Endometrium (tissue), 2 donors: ENCODE data around the gene ADGRD1.

Experiments
- FAIRE-seq: peaks from 2 replicates; lab custom pipeline; 2012; peaks lifted over from hg19 to GRCh38; lab: Jason Lieb, UNC
- donor health status: control.
- donor health status: control.

ADGRD1 gene

GRCh38 chr12:131162113-131162512, 208.4 kb downstream of the ADGRD1 start:
- FAIRE-seq, result no peak

DNA sequence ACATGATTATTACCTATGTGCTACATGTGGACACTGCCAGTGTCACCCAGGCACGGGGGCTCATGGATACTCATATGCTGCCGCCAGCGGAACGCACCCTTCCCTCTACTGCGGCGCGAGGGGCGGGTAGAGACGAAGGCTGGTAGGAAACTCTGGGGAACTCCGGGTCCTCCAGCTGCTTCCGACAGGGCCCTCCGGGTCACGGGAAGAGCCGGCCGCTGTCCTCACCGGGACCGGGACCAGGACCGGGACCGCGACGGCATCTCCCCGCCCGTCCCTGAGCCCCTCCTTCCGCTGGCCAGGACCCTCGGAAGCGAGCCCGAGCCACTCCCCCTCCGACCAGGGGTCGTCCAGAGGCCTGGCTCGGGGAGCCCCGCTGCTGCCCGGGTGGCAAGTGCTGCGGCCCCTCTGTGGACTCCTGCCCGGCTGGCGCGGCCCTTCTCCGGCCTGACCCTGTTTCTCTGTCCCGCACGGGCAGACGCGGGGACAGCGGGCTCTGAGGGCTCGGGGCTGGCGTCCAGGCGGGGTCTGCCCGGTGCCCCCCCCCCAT, 209.6 kb downstream of the ADGRD1 start:
- FAIRE-seq, result no peak

- FAIRE-seq, result no peak
Measured at GRCh38 chr12:131164096-131164872, 210.6 kb downstream of the ADGRD1 start.

DNA sequence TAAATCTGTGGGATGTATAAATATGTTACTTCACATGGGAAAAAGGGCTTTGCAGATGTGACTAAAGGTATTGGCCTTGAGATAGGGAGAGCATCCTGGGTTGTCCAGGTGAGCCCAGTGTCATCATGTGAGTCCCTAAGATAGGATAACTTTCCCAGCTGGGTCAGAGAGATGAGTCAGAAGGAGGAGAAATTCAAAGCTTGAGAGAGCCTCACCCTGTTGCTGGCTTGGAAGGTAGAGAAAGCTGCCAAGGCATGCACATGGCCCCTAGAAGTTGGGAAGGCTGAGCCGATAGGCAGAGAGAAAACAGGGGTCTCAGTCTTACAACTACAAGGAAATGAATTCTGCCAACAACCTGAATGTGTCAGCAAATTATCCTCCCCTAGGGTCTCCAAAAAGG, 213.0 kb downstream of the ADGRD1 start:
- FAIRE-seq, result no peak

DNA sequence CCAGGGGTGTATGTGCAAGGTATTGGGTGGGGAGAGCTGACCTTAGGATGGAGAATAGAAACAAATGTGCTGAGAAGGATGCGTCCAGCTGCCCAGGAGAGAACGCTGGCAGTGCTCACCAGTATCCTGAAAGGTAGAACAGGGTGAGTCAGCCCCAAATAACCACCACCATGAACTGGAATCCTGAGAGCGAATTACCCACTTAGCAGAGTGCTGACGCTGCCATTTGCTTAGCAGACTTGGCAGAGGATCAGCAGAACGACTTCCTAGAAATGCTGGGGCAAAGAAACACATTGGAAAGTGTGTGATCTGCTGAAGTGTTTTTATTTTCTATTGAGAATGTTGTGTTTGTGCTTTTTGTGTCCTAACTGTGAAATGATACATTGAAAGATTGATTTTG, 213.6 kb downstream of the ADGRD1 start:
- no peak for FAIRE-seq

DNA sequence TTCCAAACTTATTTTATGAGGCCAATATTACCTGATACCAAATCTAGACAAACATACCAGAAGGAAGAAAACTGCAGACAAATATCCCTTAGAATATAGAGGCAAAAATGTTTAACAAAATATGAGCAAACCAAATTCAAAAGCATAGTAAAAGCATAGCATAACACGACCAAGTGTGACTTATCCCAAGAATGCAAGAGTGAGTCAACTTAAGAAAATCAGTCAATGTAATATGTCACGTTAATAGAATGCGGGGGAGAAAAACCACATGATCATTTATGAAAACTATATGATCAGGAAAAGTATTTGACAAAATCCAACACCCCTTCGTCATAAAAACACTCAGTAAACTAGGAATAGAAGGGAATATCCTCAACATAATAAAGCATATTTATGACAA, 217.3 kb downstream of the ADGRD1 start:
- no peak for FAIRE-seq

DNA sequence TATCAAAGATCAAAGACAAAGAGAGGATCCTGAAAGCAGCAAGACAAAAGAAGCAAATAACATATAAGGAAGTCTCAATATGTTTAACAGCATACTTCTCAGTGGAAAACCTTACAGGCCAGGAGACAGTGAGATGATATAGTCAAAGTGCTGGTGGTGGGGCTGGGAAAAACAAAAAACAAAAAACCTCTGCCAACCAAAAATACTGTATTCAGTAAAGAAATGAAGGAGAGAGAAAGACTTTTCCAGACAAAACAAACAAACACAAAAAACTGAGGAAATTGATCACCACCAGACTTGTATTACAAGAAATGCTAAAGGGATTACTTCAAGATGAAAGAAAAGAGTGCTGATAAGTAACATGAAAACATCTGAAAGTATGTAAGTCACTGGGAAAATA, 221.2 kb downstream of the ADGRD1 start:
- no peak for FAIRE-seq

DNA sequence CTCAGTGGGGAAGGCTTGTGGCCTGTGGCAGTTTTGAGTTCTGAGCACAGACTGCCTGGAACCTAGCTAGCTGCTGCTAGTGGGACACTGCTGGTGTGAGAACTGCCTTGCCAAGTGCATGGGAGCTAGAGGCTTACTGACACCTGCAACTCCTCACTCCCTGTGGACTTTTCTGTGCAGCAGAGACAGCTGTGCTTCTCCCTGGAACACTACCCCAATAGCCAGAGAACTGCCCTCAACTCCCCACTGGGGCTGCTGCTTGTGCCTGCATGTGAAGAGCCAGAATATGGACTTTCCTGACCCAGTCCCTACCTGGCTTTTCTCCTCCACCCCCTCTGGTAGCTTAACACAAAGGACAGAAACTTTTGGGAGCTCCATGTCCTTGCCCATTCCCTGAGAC, 222.6 kb downstream of the ADGRD1 start:
- FAIRE-seq, result no peak

GRCh38 chr12:131176926-131177325, 223.2 kb downstream of the ADGRD1 start:
- no peak for FAIRE-seq

- no peak for FAIRE-seq
Measured at GRCh38 chr12:131177599-131177998, 223.9 kb downstream of the ADGRD1 start.

GRCh38 chr12:131187602-131188001, 233.9 kb downstream of the ADGRD1 start:
- no peak for FAIRE-seq

DNA sequence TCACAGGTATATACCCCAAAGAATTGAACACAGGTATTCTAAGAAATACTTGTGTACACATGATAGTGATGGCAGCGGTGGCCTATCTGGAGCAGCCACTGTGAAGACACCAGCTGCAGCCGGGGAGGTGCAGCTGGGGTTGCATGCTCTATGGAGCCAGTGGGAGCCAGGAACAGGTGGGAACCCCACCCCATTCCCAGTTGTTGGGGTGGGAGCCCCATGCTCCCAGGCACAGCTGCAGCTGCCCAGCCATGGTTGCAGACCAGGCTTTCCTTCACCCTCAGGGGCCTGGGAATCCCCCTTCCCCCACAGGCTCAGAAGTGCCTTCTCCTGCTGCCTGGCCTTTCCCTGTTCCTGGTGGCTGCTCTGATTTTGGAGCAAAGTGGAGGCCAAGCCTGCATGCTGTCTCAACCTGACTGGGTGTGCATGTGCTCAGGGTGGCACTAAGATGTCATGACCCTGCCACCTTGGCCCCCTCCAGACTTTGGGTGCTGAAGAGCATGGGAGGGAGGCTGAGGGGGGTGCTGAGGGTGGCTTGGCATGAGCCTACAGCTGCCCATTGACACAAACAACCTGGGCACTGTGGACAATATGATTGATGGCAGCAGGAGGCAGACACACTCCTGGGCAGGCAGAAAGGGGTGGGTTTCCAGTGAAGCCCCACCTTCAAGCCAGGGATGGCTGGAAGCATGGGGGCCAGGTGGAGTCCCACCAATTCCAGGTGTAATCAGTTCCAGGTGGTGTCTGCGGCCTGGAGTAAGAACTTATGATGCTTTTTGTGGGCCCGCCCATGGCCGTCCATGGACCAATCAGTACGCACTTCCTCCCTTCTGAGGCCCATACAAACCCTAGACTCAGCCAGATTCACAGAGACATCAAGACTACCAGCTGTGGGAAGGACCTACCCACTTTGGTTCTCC, 234.7 kb downstream of the ADGRD1 start:
- FAIRE-seq, result no peak

DNA sequence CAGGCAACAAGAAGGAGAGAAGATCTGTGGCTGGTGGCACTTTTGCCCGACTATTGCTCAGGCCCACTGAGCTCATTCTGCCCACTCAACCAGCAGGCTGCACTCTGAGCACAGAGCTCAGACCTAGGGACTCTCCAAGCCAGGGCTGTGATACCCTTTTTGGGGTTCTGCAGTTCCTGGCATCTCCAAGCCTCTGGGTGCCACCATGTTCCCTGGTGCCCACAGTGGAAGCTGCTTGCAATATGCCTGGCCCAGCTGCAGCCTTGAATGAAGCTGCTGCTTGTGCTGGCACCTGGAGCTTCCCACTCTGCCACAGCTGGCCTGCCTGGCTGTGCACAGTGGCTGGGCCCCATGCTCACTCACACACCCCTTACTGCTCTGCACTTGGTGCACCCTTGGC, 236.1 kb downstream of the ADGRD1 start:
- FAIRE-seq, result no peak

DNA sequence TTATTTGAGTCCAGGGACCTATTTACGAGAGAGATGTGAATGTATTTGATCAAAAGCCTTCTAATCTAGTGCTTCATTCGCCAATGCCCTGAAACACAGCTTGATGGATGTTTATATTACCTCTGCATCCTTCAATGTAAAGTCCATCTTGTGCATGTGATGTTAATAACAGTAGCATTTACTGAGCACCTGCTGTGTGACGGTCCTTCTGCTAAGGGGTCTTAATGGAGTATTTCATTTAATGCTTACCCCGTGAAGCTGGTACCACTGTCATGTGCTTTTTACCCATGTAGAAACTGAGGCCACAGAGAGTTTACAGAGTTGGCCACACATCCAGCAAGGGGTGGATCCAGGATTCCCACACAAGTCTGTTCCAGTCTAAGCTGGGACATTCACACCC, 237.3 kb downstream of the ADGRD1 start:
- no peak for FAIRE-seq
